A549 treated with ZK216348 at 1 μM for 4 hours (cell line): ENCODE data around the gene VDR. TPM values are rescaled to one million over a fixed set of nuclear protein-coding genes. Genes with fewer than 3 reads are reported as not detected.

Experiments
- total RNA-seq: library from RNA; stranded (reverse); fragments of 200-300 nt; extraction: Qiagen RNA extraction; gene quantifications from 5 replicates; pipeline ENCODE4 v1.2.3, GENCODE V29; 2022; ENCODE audit warnings: low read depth

Gene VDR
- total RNA-seq: 2.5 to 3.2 TPM (median 2.8 TPM) in 5 replicates

DNA sequence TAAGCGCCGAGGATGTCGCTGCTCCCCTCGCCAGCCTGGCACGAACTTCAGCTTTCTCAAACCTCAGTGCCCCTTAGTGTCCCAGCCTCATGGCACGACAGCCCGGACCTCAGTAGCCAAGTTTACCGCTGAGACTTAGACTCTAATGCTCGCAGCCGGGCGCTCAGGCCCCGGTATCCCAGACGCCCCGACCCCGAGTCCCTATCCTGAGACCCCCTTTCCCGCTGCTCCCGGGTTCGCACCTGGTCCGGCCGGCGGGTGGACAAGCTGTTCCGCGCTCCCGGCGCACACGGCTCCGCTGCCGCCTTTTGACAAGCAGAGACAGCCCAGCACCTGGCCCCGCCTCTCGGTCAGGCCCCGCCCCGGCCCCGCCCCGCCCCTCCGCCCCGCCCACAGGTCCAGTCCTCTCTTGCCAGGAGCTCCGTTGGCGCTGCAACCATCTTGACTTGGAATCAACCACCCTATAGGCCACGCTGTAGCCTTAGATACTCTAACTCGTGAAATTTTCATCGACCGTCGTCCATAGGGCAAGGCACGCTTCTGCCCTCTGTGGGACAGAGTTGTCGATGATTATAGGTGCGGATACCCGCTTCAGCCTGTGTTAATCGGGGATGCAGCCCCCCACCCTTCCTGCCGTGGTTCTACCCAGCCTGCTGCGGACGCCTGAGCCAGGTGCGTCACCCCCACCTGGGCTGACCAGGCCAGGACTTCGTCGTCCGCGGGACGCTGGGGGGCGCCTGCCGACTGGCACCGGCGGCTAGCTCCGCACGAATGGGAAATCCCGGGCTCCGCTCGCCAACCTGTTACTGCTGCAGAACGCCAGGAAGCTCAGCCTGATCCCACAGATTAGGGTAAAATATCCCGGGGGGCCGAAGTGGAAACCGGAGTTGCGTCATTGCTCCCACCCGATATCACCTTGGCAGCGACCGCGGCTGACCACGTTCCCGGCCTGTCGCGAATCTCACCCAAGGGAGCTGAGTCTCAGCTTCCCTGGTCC lies at the start of gene VDR:
TSS of gene VDR (minus strand) at position 282 of the 997 bp plus-strand sequence. CDS start 25,881 bp downstream, outside the sequence.

DNA sequence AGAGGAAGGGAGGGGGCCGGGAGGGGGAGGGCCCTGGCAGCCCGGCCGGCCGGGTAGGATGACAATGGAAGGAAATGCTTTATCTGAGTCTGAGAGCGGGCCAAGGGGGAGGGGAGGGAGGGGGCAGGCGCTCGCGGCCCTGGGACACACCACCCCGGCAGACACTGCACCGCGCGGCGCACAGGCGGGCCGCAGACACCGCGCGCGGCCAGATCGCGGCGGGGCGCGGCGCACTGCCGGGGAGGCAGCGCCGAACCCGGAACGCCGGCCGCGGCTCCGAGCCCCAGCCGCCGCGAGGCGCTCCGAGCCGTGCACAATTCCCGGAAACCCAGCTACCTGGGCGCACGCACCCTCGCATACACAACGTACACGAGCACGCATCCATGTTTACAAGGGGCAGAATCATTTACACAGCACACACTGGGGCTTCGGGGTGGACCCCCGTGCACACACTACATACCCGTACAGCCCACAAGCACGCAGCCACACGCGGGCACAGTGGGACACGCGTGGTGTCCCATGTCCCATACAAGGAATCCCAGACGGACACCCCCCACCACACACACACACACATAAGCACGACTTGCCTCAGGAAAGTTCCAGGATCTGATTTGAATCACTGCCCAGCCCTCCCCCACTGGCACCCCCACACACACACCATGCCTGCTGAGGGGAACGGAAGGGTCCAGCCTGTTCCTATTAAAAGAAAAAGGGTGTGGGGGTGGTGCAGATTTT lies 84.7 kb downstream of the VDR start, which contains the start of gene HDAC7:
TSS of gene HDAC7 (minus strand) at position 8 of the 735 bp plus-strand sequence. CDS start 118 bp downstream, outside the sequence.

Other genes starting within 250 kb of the VDR start
- gene RPAP3, start 199.0 kb downstream of the VDR start, total RNA-seq: 26.3 to 74.9 TPM (median 42.0 TPM) in 5 replicates
- 0.18 TPM in 1 of 5 replicates, not detected in the others for gene ENDOU, start 179.5 kb downstream of the VDR start, total RNA-seq
- 0.47 to 0.98 TPM (median 0.54 TPM) in 5 replicates for gene RAPGEF3, start 146.1 kb downstream of the VDR start, total RNA-seq
- gene SLC48A1, start 131.8 kb downstream of the VDR start, total RNA-seq: 17.4 to 30.3 TPM (median 29.0 TPM) in 5 replicates
- 35.6 to 65.6 TPM (median 56.3 TPM) in 5 replicates for gene HDAC7, start 85.1 kb downstream of the VDR start, total RNA-seq
- 115 to 150 TPM (median 123 TPM) in 5 replicates for gene TMEM106C, start 58.6 kb upstream of the VDR start, total RNA-seq
- gene COL2A1, start 99.5 kb upstream of the VDR start, total RNA-seq: 0.04 to 0.40 TPM in 2 of 5 replicates, not detected in the others
- 11.7 to 15.2 TPM (median 12.4 TPM) in 5 replicates for gene SENP1, start 201.1 kb upstream of the VDR start, total RNA-seq
- 20.5 to 28.1 TPM (median 26.6 TPM) in 5 replicates for gene PFKM, start 214.4 kb upstream of the VDR start, total RNA-seq